ENCODE measurements around the gene HACD2.
A peak's percentile ranks its signal among the peaks of the same experiment; 100 is the strongest.

The HACD2 gene

DNA sequence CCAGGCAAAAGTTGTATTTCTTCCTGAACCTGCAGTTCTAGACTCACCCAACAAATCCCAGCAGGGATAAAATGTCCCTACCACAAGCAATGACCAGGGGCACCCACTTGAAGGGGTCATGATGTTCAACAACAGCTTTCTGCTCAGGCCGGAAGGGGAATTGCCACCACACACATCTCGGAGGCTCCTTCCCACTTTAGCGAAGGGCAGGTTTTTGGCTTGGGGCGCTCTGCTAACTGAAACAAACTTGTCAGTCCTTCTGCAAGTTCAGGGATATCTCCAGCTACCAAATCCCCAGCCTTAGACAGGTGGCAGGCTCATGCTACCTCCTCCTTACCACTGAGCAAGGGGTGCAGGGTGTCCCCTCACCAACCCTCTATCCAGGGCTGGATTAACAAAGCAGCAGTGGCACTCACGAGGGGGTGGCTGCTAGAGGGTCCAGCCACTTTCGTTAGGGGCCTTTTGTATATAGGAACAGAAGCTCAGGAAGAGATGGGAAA lies 138.2 kb downstream of the HACD2 start:
- TF ChIP-seq, protein P1, sequence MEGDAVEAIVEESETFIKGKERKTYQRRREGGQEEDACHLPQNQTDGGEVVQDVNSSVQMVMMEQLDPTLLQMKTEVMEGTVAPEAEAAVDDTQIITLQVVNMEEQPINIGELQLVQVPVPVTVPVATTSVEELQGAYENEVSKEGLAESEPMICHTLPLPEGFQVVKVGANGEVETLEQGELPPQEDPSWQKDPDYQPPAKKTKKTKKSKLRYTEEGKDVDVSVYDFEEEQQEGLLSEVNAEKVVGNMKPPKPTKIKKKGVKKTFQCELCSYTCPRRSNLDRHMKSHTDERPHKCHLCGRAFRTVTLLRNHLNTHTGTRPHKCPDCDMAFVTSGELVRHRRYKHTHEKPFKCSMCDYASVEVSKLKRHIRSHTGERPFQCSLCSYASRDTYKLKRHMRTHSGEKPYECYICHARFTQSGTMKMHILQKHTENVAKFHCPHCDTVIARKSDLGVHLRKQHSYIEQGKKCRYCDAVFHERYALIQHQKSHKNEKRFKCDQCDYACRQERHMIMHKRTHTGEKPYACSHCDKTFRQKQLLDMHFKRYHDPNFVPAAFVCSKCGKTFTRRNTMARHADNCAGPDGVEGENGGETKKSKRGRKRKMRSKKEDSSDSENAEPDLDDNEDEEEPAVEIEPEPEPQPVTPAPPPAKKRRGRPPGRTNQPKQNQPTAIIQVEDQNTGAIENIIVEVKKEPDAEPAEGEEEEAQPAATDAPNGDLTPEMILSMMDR (IDR thresholded peaks at IDR 0.05) = no peak

DNA sequence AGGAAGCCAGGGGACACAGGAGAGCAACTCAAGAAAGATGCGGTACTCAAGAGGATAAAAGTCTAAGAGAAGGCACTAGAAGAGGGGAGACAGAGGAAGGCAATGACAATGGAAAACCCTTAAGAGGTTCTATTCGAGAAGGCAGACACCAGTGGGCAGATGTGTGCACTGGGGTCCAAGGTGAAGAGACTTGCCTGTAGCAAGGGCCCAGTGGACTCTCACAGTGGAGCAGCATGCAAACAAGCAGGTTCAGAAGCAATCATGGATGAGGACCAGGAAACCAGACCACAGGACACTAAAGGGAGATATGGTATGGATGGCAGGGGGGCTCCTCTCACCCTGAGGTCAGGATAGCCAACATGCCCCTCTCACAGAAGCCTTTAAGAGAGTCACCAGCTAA lies 138.6 kb downstream of the HACD2 start:
- TF ChIP-seq, protein P1 (IDR thresholded peaks at IDR 0.05) = no peak

GRCh38 chr3:123445702-123446101 lies 139.2 kb downstream of the HACD2 start:
- TF ChIP-seq, protein P1 (IDR thresholded peaks at IDR 0.05) = no peak

GRCh38 chr3:123444744-123445143 lies 140.1 kb downstream of the HACD2 start:
- TF ChIP-seq, protein P1 (IDR thresholded peaks at IDR 0.05) = 0 out of 2 replicates have a peak, but pooled peaks have one; percentile 26

DNA sequence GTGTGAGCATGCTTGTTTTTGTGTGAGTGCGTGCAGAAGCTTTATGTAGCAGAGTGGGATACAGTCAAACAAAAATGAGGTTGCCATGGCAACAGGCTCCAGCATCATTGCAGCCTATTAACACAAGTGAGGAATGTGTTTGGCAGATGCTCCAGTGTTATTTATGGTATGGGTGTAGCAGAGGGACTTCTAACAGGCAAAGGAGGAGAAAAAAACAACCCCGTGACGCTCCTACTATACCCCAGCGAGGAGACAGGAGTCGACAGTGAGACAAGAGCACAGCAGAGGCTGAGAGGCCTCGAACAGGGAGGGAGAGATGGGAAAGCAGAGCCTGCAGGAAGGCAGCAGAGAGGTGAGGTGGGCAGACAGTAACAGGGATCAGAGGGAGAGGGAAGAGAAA lies 140.8 kb downstream of the HACD2 start:
- TF ChIP-seq, protein P1 (IDR thresholded peaks at IDR 0.05) = no peak

- TF ChIP-seq, protein P1 (IDR thresholded peaks at IDR 0.05) = no peak
Observed at GRCh38 chr3:123442908-123443307, 141.9 kb downstream of the HACD2 start.

GRCh38 chr3:123442125-123442524 lies 142.7 kb downstream of the HACD2 start:
- TF ChIP-seq, protein P1 (IDR thresholded peaks at IDR 0.05) = no peak

Measured in LNCAP (cell line).